GM12891 (cell line): ENCODE measurements around the gene PCA3.

Experiments used
- POLR2A ChIP-seq: IDR thresholded peaks from 2 replicates; pipeline ENCODE4 v1.6.1; 2011; ENCODE audit warnings: low read depth, low read length, control low read depth
- POLR2AphosphoS5 ChIP-seq: IDR thresholded peaks from 2 replicates; pipeline ENCODE4 v1.6.1; 2011; ENCODE audit warnings: low read depth, low read length, control low read depth
- TAF1 ChIP-seq: IDR thresholded peaks from 2 replicates; pipeline ENCODE4 v1.6.1; 2011; ENCODE audit warnings: low read depth, low read length, control low read depth

DNA sequence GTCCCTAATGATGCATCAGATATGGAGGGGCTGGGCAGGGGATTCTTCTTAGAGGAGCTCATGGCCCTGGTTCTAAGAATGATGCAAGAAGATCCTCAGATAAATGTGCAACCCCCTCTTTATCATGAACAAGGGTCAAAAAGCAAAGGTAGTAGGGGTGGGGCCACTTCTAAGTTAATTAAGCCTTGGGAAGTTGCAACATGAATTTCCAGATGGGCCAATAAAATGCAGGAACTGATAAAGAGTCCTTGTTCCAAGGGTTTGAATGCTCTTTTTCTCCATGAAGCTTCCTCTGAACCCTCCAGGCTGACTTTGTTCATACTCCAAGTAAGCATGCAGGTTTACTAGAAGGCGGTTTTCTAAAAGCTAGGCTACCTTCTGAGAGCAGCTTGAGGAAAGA lies 25.6 kb downstream of the PCA3 start:
- TF ChIP-seq POLR2A (no peak), TAF1 (no peak), POLR2AphosphoS5 (no peak)
